Endometrial microvascular endothelial cells (primary cell): ENCODE results near the gene SCARB1. TPM values are rescaled to one million over a fixed set of nuclear protein-coding genes. Genes with fewer than 3 reads are reported as not detected.

Experiments used
- in situ Hi-C: cut with HindIII; loops from 2 replicates; pipeline ENCODE4 v1.10.0; 2017; ENCODE audit warnings: low sequenced_read_pairs, low pct_unique_long_range_greater_than_20kb; ENCODE audit errors: inconsistent ontology term
- total RNA-seq: library from RNA; depleted of rRNA; stranded (reverse); fragments of >200 nt; gene quantifications from one replicate; pipeline ENCODE4 v1.2.3, GENCODE V29; 2015; ENCODE audit errors: inconsistent ontology term

The SCARB1 gene
- total RNA-seq, 1 donor from 2014 or later: 67.9 TPM

- in situ Hi-C loops: no loop called here
Measured at GRCh38 chr12:124757329-124757728, 106.3 kb downstream of the SCARB1 start.

- in situ Hi-C loops: no loop called here
Measured at GRCh38 chr12:124756760-124757159, 106.9 kb downstream of the SCARB1 start.

DNA sequence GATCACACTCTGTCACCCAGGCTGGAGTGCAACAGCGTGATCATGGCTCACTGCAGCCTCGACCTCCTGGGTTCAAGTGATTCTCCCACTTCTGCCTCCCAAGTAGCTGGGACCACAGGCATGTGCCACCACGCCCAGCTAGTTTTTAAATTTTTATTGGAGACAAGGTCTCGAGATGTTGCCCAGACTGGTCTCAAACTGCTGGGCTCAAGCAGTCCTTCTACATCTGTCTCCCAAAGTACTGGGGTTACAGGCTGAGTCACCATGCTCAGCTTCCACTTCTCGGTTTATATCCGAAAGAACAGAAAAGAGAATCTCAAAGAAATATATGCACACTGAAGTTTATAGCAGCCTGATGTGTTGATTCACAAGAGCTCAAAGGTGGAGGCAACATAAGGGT lies 107.5 kb downstream of the SCARB1 start:
- in situ Hi-C loops: no loop called here

DNA sequence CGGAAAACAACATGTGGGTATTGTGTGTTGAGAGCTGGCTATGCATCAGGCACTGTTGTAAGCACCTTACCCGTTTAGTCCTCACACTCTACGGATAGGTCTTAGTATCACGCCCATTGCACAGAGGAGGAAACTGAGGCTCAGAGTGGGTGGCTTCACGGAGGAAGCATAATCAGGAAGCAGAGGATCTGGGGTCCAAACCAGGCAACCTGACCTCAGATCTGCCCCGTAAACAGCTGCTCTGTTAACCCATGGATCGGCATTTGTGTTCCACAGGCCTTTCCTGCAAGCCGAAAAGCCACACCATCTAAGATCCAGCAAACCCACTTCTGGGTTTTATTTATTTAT lies 107.9 kb downstream of the SCARB1 start:
- in situ Hi-C loops: no loop called here

GRCh38 chr12:124754949-124755800 lies 108.5 kb downstream of the SCARB1 start:
- in situ Hi-C loops: no loop called here

DNA sequence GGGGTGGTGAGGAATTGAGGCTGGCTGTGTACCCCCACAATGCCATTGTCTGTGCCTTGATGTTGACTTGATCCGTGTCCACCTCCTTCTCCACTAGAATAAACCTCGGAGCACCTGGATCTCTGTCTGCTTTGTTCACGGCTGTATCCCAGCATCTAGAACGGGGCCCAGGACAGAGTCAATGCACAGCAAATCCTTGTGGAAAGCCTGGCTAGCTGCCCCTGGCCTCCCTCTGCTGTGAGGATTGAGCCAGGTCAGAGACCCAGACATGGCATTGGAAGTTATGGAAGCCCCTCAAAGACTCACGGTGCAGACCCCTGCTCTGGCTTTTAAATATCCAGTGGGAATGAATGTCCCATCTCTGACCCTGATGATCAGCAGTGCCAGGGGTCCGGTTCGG lies 109.2 kb downstream of the SCARB1 start:
- in situ Hi-C loops: no loop called here

- in situ Hi-C loops: no loop called here
Measured at GRCh38 chr12:124753993-124754392, 109.7 kb downstream of the SCARB1 start.

GRCh38 chr12:124753228-124753591 lies 110.5 kb downstream of the SCARB1 start:
- in situ Hi-C loops: no loop called here

DNA sequence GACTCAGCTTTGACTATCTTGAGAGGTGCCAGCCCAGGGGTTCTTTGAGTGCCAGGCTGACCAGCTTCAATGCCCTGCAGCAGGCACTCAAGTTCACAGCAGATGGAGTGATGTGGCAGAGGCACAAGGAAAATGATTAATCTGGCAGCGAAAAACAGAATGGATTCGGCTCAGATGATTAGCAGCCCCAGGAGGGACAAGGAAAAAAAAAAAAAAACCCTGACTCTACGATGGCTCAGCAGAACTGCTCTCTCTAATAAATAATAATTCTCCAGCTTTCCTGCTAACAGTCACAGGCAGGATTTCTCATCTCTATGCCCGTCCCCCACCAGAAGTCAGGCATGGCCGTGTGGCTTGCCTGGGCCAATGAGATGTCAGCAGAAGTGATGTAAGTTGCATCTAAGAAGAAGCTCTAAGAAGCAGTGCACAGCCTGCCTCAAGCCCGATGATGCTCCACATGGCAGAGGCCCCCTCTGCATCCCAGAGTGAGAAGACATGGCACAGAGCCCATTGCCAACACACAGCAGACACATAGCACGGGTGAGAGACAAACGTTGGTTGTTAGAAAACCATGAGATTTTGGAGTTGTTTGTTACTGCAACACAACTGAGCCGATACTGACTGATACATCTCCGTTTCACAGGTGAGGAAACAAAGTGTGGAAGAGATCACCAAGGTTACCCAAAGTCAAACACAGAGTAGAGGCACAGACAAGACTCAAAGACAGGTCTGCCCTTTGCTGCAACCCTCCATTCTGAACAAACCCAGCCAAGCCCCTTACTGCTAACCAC lies 111.0 kb downstream of the SCARB1 start:
- in situ Hi-C loops: no loop called here

DNA sequence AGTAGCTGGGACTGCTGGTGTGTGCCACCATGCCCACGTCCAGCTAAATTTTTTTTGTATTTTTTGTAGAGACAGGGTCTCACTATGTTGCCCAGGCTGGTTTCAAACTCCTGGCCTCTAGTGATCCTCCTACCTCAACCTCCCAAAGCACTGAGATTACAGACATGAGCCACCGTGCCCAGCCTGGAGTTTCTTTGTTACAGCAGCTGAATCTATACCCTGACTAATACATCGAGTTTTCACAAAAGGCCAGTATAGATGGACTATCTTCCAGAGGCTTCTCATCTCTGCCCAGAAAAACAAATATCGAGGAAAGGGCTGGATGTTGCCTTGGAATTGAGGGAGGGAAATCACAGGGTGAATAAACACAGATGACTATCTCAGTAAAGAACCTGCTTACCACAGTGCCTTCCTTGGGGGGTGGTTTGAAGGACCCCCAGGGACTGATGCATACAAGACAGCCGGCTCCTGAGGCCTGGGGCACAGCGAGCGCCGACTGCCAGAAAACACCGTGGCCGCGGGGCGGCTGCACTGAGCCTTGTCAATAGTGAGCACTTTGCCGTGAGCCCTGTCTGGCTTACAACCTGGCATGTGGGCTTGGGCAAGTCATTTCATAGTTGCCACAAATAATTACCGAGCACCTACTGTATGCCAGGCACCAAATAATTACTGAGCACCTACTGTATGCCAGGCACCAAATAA lies 111.9 kb downstream of the SCARB1 start:
- in situ Hi-C loops: no loop called here

DNA sequence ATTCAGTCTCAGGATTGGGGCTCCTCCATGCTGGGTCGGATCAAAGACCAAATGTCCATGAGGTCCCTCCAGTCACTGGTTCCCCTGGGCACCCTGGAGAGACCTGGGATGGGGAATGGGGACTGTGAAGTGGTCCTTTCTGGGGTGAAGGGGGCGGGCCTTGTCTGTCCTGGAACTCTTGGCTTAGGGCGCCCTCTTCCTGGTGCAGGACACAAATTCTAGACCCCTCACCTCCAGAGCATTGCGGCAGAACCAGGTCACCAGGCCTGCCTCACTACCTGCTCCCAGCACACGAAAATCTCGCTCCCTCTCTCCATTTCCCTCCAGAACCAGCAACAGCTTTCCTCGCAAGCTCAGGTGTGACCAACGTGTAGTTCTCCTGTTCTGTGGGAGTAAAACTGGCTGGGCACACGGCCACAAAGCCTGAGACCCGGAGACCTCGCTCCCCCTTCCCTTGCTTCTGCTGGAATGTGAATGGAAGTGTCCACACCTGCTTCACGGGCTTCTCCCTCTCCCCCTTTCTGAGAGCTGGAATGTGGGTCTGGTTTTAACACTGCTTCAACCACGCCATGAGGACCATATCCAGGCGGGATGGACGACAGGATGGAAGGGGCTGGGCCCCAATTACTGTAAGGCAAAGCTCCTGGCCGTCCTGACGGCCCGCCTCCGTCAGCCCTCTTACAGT lies 112.7 kb downstream of the SCARB1 start:
- in situ Hi-C loops: no loop called here

DNA sequence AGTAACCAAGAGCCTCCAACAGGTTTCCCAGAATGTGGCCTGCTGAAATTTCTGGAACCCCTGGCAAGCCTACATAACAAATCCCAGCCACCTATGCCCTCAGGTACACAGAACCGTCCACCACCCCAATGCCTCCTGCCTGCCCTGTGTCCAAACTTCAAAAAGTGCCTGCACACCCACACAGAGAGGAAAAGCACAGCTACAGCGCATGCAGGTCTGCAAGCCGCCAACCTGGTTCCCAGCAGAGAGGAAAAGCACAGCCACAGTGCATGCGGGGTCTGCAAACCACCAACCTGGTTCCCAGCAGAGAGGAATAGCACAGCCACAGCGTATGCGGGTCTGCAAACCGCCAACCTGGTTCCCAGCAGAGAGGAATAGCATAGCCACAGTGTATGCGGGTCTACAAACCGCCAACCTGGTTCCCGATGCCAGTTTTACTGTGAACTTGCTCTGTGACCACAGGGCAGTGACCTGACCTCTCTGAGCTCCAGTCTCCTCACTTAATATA lies 113.5 kb downstream of the SCARB1 start:
- in situ Hi-C loops: no loop called here

- in situ Hi-C loops: no loop called here
Measured at GRCh38 chr12:124749725-124750124, 113.9 kb downstream of the SCARB1 start.

GRCh38 chr12:124747426-124748161 lies 116.1 kb downstream of the SCARB1 start:
- in situ Hi-C loops: no loop called here

DNA sequence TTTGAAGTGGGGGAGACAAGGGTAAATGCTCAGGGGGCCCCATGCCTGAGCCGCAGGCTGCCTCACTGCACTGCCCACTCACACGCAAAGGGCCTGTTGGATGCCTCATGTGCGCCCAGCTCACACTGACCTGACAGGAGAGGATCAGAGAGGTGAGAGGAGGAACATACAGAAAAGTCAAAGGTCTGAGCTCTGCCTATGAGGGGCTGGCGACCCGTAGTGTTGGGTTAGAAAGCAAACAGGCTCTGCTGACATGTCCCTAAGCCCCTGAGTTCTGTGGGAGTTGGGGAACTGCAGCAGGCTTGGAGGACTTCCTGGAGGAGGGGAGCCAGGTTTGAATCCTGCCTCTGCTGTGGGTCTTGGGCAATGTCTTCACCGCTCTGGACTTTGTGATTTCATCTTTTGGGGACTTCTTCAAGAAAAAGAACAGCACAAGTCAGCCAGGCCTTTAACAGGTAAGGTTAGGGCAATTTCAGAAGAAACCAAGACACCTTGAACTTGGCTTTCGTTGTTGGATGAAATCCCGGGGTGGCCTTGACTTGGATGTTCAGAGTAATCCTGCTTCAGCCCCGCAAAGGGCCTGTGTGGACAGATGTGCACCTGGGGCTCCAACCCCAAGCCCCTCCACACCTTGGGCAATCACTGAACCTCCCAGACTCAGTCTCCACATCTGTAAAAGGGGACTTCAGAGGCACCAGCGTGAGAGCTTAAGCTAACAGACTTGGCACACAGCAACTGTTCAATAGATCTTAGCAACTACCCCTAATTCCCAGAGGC lies 116.8 kb downstream of the SCARB1 start:
- in situ Hi-C loops: no loop called here

DNA sequence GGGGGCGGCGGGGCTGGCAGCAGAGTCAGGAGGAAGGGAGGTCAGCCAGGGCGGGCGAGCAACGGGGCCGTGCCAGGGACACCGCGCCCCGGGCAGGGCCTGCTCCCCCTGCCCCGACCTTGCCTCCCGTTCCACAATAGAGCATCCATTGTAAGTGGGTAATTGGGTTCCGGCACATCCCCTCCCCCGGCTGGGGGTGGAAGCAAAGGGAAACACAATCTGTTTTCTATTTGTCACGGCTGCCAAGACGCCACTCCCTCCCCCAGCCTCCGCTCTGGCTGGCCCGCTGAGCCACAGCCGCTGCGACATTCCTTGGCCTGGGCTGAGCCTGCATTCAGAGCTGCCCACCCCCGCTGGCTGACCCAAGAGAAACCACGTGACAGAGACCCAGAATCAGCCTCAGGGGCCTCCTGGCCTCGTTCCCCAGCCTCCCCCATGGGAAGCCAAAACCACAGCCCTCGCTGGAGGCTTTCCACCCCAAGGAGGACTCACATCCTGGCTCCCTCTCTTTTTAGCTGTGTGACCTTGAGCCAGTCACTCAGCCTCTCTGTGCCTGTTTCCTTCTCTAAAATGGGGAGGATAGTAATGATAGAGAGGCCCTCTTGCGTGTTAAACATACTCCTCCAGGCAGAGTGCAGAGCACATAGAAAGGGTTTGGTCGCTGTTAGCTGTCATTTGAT lies 117.6 kb downstream of the SCARB1 start:
- in situ Hi-C loops: no loop called here

- in situ Hi-C loops: no loop called here
Measured at GRCh38 chr12:124745465-124745890, 118.2 kb downstream of the SCARB1 start.
